Activated T-helper 9 cell treated with anti-CD3 and anti-CD28 coated beads, Interleukin-2, amount 50 U/mL, for 16 hours (primary cell): ENCODE data around the gene BICC1.

Source experiments
- DNase-seq: peaks from one replicate; pipeline ENCODE4 v3.0.0-alpha.2; 2020; ENCODE audit warnings: low read depth

The BICC1 gene

GRCh38 chr10:58515291-58515941 lies 2.7 kb downstream of the BICC1 start:
- no peak for DNase-seq

GRCh38 chr10:58516119-58516518 lies 3.4 kb downstream of the BICC1 start:
- DNase-seq, result no peak

GRCh38 chr10:58516671-58517070 lies 4.0 kb downstream of the BICC1 start:
- DNase-seq, result no peak

- no peak for DNase-seq
Measured at GRCh38 chr10:58517081-58517480, 4.4 kb downstream of the BICC1 start.

GRCh38 chr10:58517491-58518355 lies 5.1 kb downstream of the BICC1 start:
- DNase-seq, result no peak

GRCh38 chr10:58518775-58519174 lies 6.1 kb downstream of the BICC1 start:
- no peak for DNase-seq

- DNase-seq, result no peak
Measured at GRCh38 chr10:58529077-58529728, 16.5 kb downstream of the BICC1 start.

GRCh38 chr10:58531084-58531695 lies 18.5 kb downstream of the BICC1 start:
- no peak for DNase-seq

- DNase-seq, result no peak
Measured at GRCh38 chr10:58535311-58535710, 22.6 kb downstream of the BICC1 start.

- no peak for DNase-seq
Measured at GRCh38 chr10:58543141-58543540, 30.5 kb downstream of the BICC1 start.

- no peak for DNase-seq
Measured at GRCh38 chr10:58544135-58544534, 31.5 kb downstream of the BICC1 start.

GRCh38 chr10:58545427-58545826 lies 32.8 kb downstream of the BICC1 start:
- DNase-seq, result no peak

- no peak for DNase-seq
Measured at GRCh38 chr10:58546137-58546536, 33.5 kb downstream of the BICC1 start.

- no peak for DNase-seq
Measured at GRCh38 chr10:58546722-58547445, 34.2 kb downstream of the BICC1 start.

GRCh38 chr10:58547963-58548362 lies 35.3 kb downstream of the BICC1 start:
- no peak for DNase-seq

GRCh38 chr10:58554316-58554715 lies 41.6 kb downstream of the BICC1 start:
- no peak for DNase-seq

- DNase-seq, result no peak
Measured at GRCh38 chr10:58555170-58555929, 42.7 kb downstream of the BICC1 start.

- DNase-seq, result no peak
Measured at GRCh38 chr10:58555930-58556311, 43.2 kb downstream of the BICC1 start.

GRCh38 chr10:58556516-58557165 lies 44.0 kb downstream of the BICC1 start:
- no peak for DNase-seq

GRCh38 chr10:58557714-58558113 lies 45.0 kb downstream of the BICC1 start:
- no peak for DNase-seq

GRCh38 chr10:58560068-58560467 lies 47.4 kb downstream of the BICC1 start:
- DNase-seq, result no peak
